K562 (cell line): ENCODE measurements around the gene DTNB. TPM values are rescaled to one million over a fixed set of nuclear protein-coding genes. Genes with fewer than 3 reads are reported as not detected.

Source experiments
- ATAC-seq: fragments of 200-7000 bp; cut with Tn5 transposase; 3 replicates; pipeline ENCODE4 v1.9.1; 2020; ENCODE audit warnings: moderate library complexity
- BruUV-seq: library from RNA; stranded (reverse); fragments of 400-500 nt; replicated peaks from 2 replicates; lab custom pipeline; 2021; lab: Mats Ljungman, UMichigan
- CTCF ChIA-PET: fragments of 300-600 bp; formaldehyde crosslinking; extraction: SDS; loops from one replicate; lab custom pipeline; 2021; ENCODE audit warnings: low intra/inter-chr PET ratio; lab: Yijun Ruan, JAX
- POLR2A ChIA-PET: fragments of 300-600, 350-650 bp; sonication (Branson Sonifier 250); formaldehyde crosslinking; extraction: SDS; loops from one replicate; lab custom pipeline; 2021; ENCODE audit warnings: antibody characterized with exemption, inconsistent platforms; lab: Yijun Ruan, JAX
- DNase-seq, 4 experiments: peaks; one replicate each; pipeline versions ENCODE4 v3.0.0 to v3.0.0-alpha.2; 2011 to 2018; ENCODE audit warnings: low spot score in 3 of 4, mixed read lengths in 3 of 4; ENCODE audit errors: extremely low read depth in 1 of 4
- FAIRE-seq: peaks from 2 replicates; lab custom pipeline; 2011; peaks lifted over from hg19 to GRCh38; lab: Jason Lieb, UNC
- H2AFZ ChIP-seq: 2 replicates; pipeline ENCODE4 v1.6.0; 2011; ENCODE audit warnings: low read depth, low read length, control low read depth, inconsistent platforms
- H3K27ac ChIP-seq: fragments of 200-600 bp; 3 replicates; pipeline ENCODE4 v1.8.0; 2011; ENCODE audit warnings: low read depth, mild to moderate bottlenecking, control low read depth, inconsistent platforms, low read length, moderate library complexity, mixed read lengths; ENCODE audit errors: extremely low read depth
- H3K27me3 ChIP-seq, 2 experiments: fragments of 300-600 bp in 1 of 2; 2 replicates in 1 of 2; 3 replicates in 1 of 2; pipeline versions ENCODE4 v1.6.0 to v1.8.0; 2011; ENCODE audit warnings: inconsistent platforms in 2 of 2, low read length in 2 of 2, mild to moderate bottlenecking in 1 of 2, mixed read lengths in 1 of 2, moderate library complexity in 1 of 2; ENCODE audit not compliant: control insufficient read depth in 2 of 2, insufficient read depth in 2 of 2
- H3K36me3 ChIP-seq: fragments of 300-600 bp; 3 replicates; pipeline ENCODE4 v1.8.0; 2011; ENCODE audit warnings: mild to moderate bottlenecking, low read length, inconsistent platforms; ENCODE audit not compliant: control insufficient read depth, insufficient read depth
- H3K4me1 ChIP-seq, 2 experiments: fragments of 200-600 bp in 1 of 2; replicated peaks in 1 of 2; 2 replicates in 1 of 2; 3 replicates in 1 of 2; pipeline versions ENCODE4 v1.5.1 to v1.8.0; 2011; ENCODE audit warnings: inconsistent platforms in 2 of 2, low read length in 2 of 2, mild to moderate bottlenecking in 1 of 2, mixed read lengths in 1 of 2, moderate library complexity in 1 of 2; ENCODE audit not compliant: control insufficient read depth in 2 of 2, insufficient read depth in 2 of 2
- H3K4me2 ChIP-seq: 2 replicates; pipeline ENCODE4 v1.6.1; 2011; ENCODE audit warnings: low read length, control low read depth, inconsistent platforms, mixed read lengths; ENCODE audit not compliant: insufficient read depth
- H3K4me3 ChIP-seq: fragments of 200-600 bp; sonication (generic), shearing (Covaris generic); 2 replicates; pipeline ENCODE4 v1.5.1; 2016; ENCODE audit warnings: control low read depth, inconsistent platforms
- H3K79me2 ChIP-seq: fragments of 200-600 bp; 3 replicates; pipeline ENCODE4 v1.8.0; 2011; ENCODE audit warnings: low read length, inconsistent platforms; ENCODE audit not compliant: control insufficient read depth, insufficient read depth
- H3K9ac ChIP-seq, 2 experiments: 2 replicates each; pipeline versions ENCODE4 v1.6.0 to v1.6.1; 2011; ENCODE audit warnings: low read depth in 2 of 2, low read length in 2 of 2, control low read depth in 1 of 2, inconsistent platforms in 1 of 2, mild to moderate bottlenecking in 1 of 2, mixed read lengths in 1 of 2; ENCODE audit not compliant: insufficient read depth in 1 of 2
- H3K9me1 ChIP-seq: one replicate; pipeline ENCODE4 v1.6.0; 2011; ENCODE audit warnings: inconsistent platforms, mild to moderate bottlenecking, low read length, moderate library complexity; ENCODE audit not compliant: control insufficient read depth, insufficient read depth
- H3K9me3 ChIP-seq: replicated peaks from 2 replicates; pipeline ENCODE4 v1.5.1; 2011; ENCODE audit warnings: low read depth, low read length, inconsistent platforms; ENCODE audit not compliant: control insufficient read depth, insufficient read depth
- H4K20me1 ChIP-seq: replicated peaks from 2 replicates; pipeline ENCODE4 v1.6.1; 2011; ENCODE audit warnings: low read length, inconsistent platforms, mixed read lengths; ENCODE audit not compliant: control insufficient read depth, insufficient read depth
- ARID3B ChIP-seq: fragments of 250-450 bp; sonication (Bioruptor Pico); IDR thresholded peaks from 2 replicates; pipeline ENCODE4 v1.4.0; 2020; ENCODE audit warnings: borderline replicate concordance
- CEBPZ ChIP-seq: fragments of 150-350 bp; IDR thresholded peaks from 2 replicates; pipeline ENCODE4 v1.6.1; 2014; ENCODE audit warnings: low read depth, mild to moderate bottlenecking, low read length, borderline replicate concordance
- E2F4 ChIP-seq: sonication (generic); formaldehyde crosslinking; IDR thresholded peaks from 2 replicates; pipeline ENCODE4 v1.8.0; 2022; ENCODE audit warnings: mild to moderate bottlenecking, low read depth, missing genetic modification reagents
- E2F5 ChIP-seq: sonication (generic); formaldehyde crosslinking; IDR thresholded peaks from 2 replicates; pipeline ENCODE4 v1.8.0; 2022; ENCODE audit warnings: mild to moderate bottlenecking, missing genetic modification reagents
- HMG20A ChIP-seq: fragments of 450-650 bp; formaldehyde crosslinking; conservative IDR thresholded peaks from 2 replicates; pipeline ENCODE4 v1.4.0; 2020; ENCODE audit warnings: mild to moderate bottlenecking, mixed read lengths
- IFI16 ChIP-seq: fragments of 250-450 bp; sonication (Bioruptor Pico); IDR thresholded peaks from 2 replicates; pipeline ENCODE4 v2.1.2; 2022; ENCODE audit warnings: mild to moderate bottlenecking, inconsistent platforms
- NR3C1 ChIP-seq: sonication (generic); formaldehyde crosslinking; IDR thresholded peaks from 2 replicates; pipeline ENCODE4 v1.8.1; 2022; ENCODE audit warnings: missing genetic modification reagents
- SIRT6 ChIP-seq: IDR thresholded peaks from one replicate; pipeline ENCODE4 v1.6.1; 2012; ENCODE audit warnings: low read depth, mild to moderate bottlenecking, control low read depth, inconsistent platforms, low read length, moderate library complexity
- SP1 ChIP-seq: sonication (generic); formaldehyde crosslinking; IDR thresholded peaks from 2 replicates; pipeline ENCODE4 v1.8.1; 2022; ENCODE audit warnings: mild to moderate bottlenecking, missing genetic modification reagents
- TAF7 ChIP-seq: fragments of 450-650 bp; IDR thresholded peaks from 2 replicates; pipeline ENCODE4 v1.6.1; 2016; ENCODE audit warnings: missing genetic modification characterization, missing compliant biosample characterization
- ZBTB12 ChIP-seq: fragments of 250-450 bp; sonication (Bioruptor Pico); IDR thresholded peaks from 2 replicates; pipeline ENCODE4 v1.4.0; 2020
- ZNF134 ChIP-seq: fragments of 250-450 bp; sonication (Bioruptor Pico); conservative IDR thresholded peaks from 2 replicates; pipeline ENCODE4 v1.4.0; 2020
- ZNF311 ChIP-seq: fragments of 250-450 bp; sonication (Bioruptor Pico); IDR thresholded peaks from 2 replicates; pipeline ENCODE4 v1.4.0; 2020; ENCODE audit warnings: mild to moderate bottlenecking, moderate library complexity
- WGBS: fragments of 100-300 bp; shearing (Covaris generic); methylation state at CpG from one replicate; pipeline ENCODE4 v1.1.6; 2016; ENCODE audit warnings: low coverage, mixed read lengths; ENCODE audit not compliant: insufficient coverage; ENCODE audit errors: missing lambda C conversion rate; 5-methylcytosine and 5-hydroxymethylcytosine counted together
- in situ Hi-C: fragments of 300-500 bp; cut with MboI; formaldehyde crosslinking; loops from 4 replicates; pipeline ENCODE4 v1.15.0; 2018; ENCODE audit warnings: inconsistent platforms, mixed read lengths
- intact Hi-C: fragments of 100-400 bp; cut with micrococcal nuclease; formaldehyde crosslinking; loops from 2 replicates; pipeline ENCODE4 v1.14.2; 2022
- polyA plus RNA-seq, 8 experiments: library from polyadenylated mRNA; depleted of rRNA in 4 of 8; stranded (reverse) in 5 of 8; unstranded in 3 of 8; fragments of >200 nt; fragmentation: Nextera tagmentation in 2 of 8; fragmentation: Illumina TruSeq in 1 of 8; extraction: Ambion mirVana in 2 of 8; extraction: Trizol in 1 of 8; gene quantifications; 2 replicates each; pipeline versions ENCODE4 v1.2.1 to v1.2.3, GENCODE V29; 2011 to 2014; ENCODE audit warnings: inconsistent platforms in 1 of 8, missing spikeins in 1 of 8
- total RNA-seq, 7 experiments: library from RNA; depleted of rRNA in 6 of 7; stranded (reverse); fragments of >200 nt in 6 of 7; fragmentation: Illumina TruSeq in 2 of 7; extraction: Trizol in 2 of 7; gene quantifications; 2 replicates each; pipeline versions ENCODE4 v1.2.1 to v1.2.3, GENCODE V29; 2011 to 2021; ENCODE audit warnings: low replicate concordance in 1 of 7

The DTNB gene
- total and polyA plus RNA-seq, 9 of the 15 experiments (the other 6 are each of a cell fraction or from before 2014, with no cell fraction given): 0.18 to 2.0 (median 0.77) TPM; not detected in 2

- WGBS: 0% methylated on average over 3 of the region's 3 CpGs
- TF ChIP-seq ZBTB12 (CRISPR knock-in tag) (no peak), SP1 (CRISPR knock-in tag) (no peak), TAF7 (tag) (no peak), ARID3B (CRISPR knock-in tag) (no peak), NR3C1 (no peak), IFI16 (CRISPR knock-in tag) (no peak), CEBPZ (no peak), ZNF134 (CRISPR knock-in tag) (no peak), E2F4 (no peak), ZNF311 (CRISPR knock-in tag) (no peak), E2F5 (CRISPR knock-in tag) (no peak), HMG20A (CRISPR knock-in tag) (no peak), SIRT6 (no peak)
These were observed 88.2 kb downstream of the DTNB start for GRCh38 chr2:25585189-25585588.

More at GRCh38 chr2:25585189-25585588, 88.2 kb downstream of the DTNB start:
- no peak for ATAC-seq
- Histone ChIP-seq H3K36me3 (no peaks in the 10 kb centered on the region), H3K9me1 (no peaks in the 10 kb centered on the region), H3K9me3 (no peaks in the 10 kb centered on the region), H3K4me2 (no peak overlapping the region), H3K79me2 (no peaks in the 10 kb centered on the region), H3K27ac (no peak overlapping the region), H3K9ac (no peak overlapping the region), H2AFZ (no peak overlapping the region), H3K4me3 (no peak overlapping the region), H3K4me1 (no peaks in the 10 kb centered on the region), H4K20me1 (no peaks in the 10 kb centered on the region), H3K27me3 (peaks cover 3 to 8% of the 10 kb centered on the region in 2 experiments; a peak in 2 of 5 replicates)
- ChIA-PET POLR2A (no interaction called here), CTCF (no interaction called here)
- DNase-seq: no peak
- no TSS peak for BruUV-seq
- intact Hi-C loops (no loop called here), in situ Hi-C loops (no loop called here)
- no peak for FAIRE-seq
